PC-3 (cell line): ENCODE data around the gene PCDHB16. TPM values are rescaled to one million over a fixed set of nuclear protein-coding genes. Genes with fewer than 3 reads are reported as not detected.
"Not testable (repeated sequence)": the region's sequence is repeated elsewhere in the genome, so short reads cannot be mapped to it uniquely, and the experiment has no call there.

Source experiments
- ATAC-seq: fragments of 200-7000 bp; cut with Tn5 transposase; 2 replicates; pipeline ENCODE4 v1.9.1; 2020; ENCODE audit warnings: mild to moderate bottlenecking, moderate library complexity
- BruUV-seq: library from RNA; stranded (reverse); fragments of 400-500 nt; replicated peaks from 2 replicates; lab custom pipeline; 2021; lab: Mats Ljungman, UMichigan
- CTCF ChIA-PET: fragments of 300-600 bp; sonication (Branson Sonifier 250); formaldehyde crosslinking; loops from one replicate; lab custom pipeline; 2022; ENCODE audit warnings: antibody characterized with exemption; lab: Charles Lee
- POLR2A ChIA-PET: fragments of 300-600 bp; sonication (Branson Sonifier 250); formaldehyde crosslinking; loops from one replicate; lab custom pipeline; 2022; ENCODE audit warnings: antibody characterized with exemption; ENCODE audit not compliant: unreplicated experiment; lab: Charles Lee
- DNase-seq: peaks from one replicate; pipeline ENCODE4 v3.0.0-alpha.2; 2015
- H2AFZ ChIP-seq: fragments of 300-600 bp; sonication (generic); 2 replicates; pipeline ENCODE4 v1.6.0; 2016; ENCODE audit warnings: antibody characterized with exemption, low read length
- H3F3A ChIP-seq: fragments of 300-600 bp; sonication (generic); one replicate; pipeline ENCODE4 v1.6.0; 2017; ENCODE audit warnings: antibody characterized with exemption, low read length, control low read depth, mild to moderate bottlenecking; ENCODE audit not compliant: unreplicated experiment
- H3K27ac ChIP-seq: fragments of 300-600 bp; sonication (generic); 2 replicates; pipeline ENCODE4 v1.5.1; 2016; ENCODE audit warnings: mild to moderate bottlenecking, low read length
- H3K27me3 ChIP-seq: fragments of 300-600 bp; sonication (generic); 2 replicates; pipeline ENCODE4 v1.6.1; 2016; ENCODE audit warnings: low read length, mixed read lengths
- H3K36me3 ChIP-seq: fragments of 300-600 bp; sonication (generic); 2 replicates; pipeline ENCODE4 v1.6.1; 2016; ENCODE audit warnings: low read depth, mixed run types, low read length, mixed read lengths
- H3K4me1 ChIP-seq: fragments of 300-600 bp; sonication (generic); 2 replicates; pipeline ENCODE4 v1.5.1; 2016; ENCODE audit warnings: low read length; ENCODE audit not compliant: insufficient read depth
- H3K4me2 ChIP-seq: fragments of 300-600 bp; sonication (generic); 2 replicates; pipeline ENCODE4 v1.6.0; 2016; ENCODE audit warnings: low read length
- H3K4me3 ChIP-seq: fragments of 300-600 bp; sonication (generic); 2 replicates; pipeline ENCODE4 v1.5.1; 2016; ENCODE audit warnings: mild to moderate bottlenecking, low read length, mixed read lengths
- H3K79me2 ChIP-seq: fragments of 300-600 bp; sonication (generic); 2 replicates; pipeline ENCODE4 v1.6.1; 2017; ENCODE audit warnings: low read length, mixed read lengths
- H3K9ac ChIP-seq: fragments of 300-600 bp; sonication (generic); 2 replicates; pipeline ENCODE4 v1.6.0; 2016; ENCODE audit warnings: mild to moderate bottlenecking, low read length
- H3K9me2 ChIP-seq: fragments of 300-600 bp; sonication (generic); replicated peaks from 2 replicates; pipeline ENCODE4 v1.6.1; 2016; ENCODE audit warnings: mixed run types, low read length, mixed read lengths
- H3K9me3 ChIP-seq: fragments of 300-600 bp; sonication (generic); 2 replicates; pipeline ENCODE4 v1.6.1; 2016; ENCODE audit warnings: low read length, mixed read lengths
- H4K20me1 ChIP-seq: fragments of 300-600 bp; sonication (generic); 2 replicates; pipeline ENCODE4 v1.6.1; 2016; ENCODE audit warnings: low read length, mixed read lengths
- EZH2 ChIP-seq: fragments of 300-600 bp; sonication (generic); IDR thresholded peaks from one replicate; pipeline ENCODE4 v1.6.1; 2017; ENCODE audit warnings: antibody characterized with exemption, mild to moderate bottlenecking, low read length; ENCODE audit not compliant: unreplicated experiment
- EZH2phosphoT487 ChIP-seq: fragments of 300-600 bp; sonication (generic); IDR thresholded peaks from 2 replicates; pipeline ENCODE4 v1.6.1; 2018; ENCODE audit warnings: mild to moderate bottlenecking, antibody characterized with exemption, low read length, borderline replicate concordance
- intact Hi-C: fragments of 100-400 bp; cut with micrococcal nuclease; formaldehyde crosslinking; loops from 2 replicates; pipeline ENCODE4 v1.9.0; 2023
- total RNA-seq: library from RNA; depleted of rRNA; stranded (reverse); fragments of >200 nt; gene quantifications from 2 replicates; pipeline ENCODE4 v1.2.3, GENCODE V29; 2014
- TF ChIP-seq, protein P1 (sequence below): fragments of 300-600 bp; sonication (generic); conservative IDR thresholded peaks from 2 replicates; pipeline ENCODE4 v1.5.1; 2017; ENCODE audit warnings: antibody characterized with exemption, low read depth, mild to moderate bottlenecking, low read length

Gene PCDHB16
- total RNA-seq, 1 experiment from 2014 or later, result not detected

DNA sequence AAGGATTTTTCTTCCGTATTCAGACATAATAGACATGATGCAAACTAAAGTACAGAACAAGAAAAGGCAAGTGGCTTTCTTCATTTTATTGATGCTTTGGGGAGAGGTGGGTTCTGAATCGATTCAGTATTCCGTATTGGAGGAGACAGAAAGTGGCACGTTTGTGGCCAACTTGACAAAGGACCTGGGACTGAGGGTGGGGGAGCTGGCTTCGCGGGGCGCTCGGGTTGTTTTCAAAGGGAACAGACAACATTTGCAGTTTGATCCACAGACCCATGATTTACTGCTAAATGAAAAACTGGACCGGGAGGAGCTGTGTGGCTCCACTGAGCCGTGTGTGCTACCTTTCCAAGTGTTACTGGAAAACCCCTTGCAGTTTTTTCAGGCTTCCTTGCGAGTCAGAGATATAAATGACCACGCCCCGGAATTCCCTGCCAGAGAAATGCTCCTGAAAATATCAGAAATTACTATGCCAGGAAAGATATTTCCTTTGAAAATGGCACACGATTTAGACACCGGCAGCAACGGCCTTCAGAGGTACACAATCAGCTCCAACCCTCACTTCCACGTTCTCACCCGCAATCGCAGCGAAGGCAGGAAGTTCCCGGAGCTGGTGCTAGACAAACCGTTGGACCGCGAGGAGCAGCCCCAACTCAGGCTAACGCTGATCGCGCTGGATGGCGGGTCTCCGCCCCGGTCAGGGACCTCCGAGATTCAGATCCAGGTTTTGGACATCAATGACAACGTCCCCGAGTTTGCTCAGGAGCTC is 31.8 kb upstream of the PCDHB16 start:
- Histone ChIP-seq H3K9me3 (no peaks in the 10 kb centered on the region), H3K4me2 (no peak overlapping the region), H3K4me3 (no peak overlapping the region), H3K9me2 (no peaks in the 10 kb centered on the region), H3K4me1 (no peaks in the 10 kb centered on the region), H3K36me3 (no peaks in the 10 kb centered on the region), H3F3A (no peaks in the 10 kb centered on the region), H4K20me1 (no peaks in the 10 kb centered on the region), H3K27me3 (no peaks in the 10 kb centered on the region), H3K27ac (no peak overlapping the region), H2AFZ (no peak overlapping the region), H3K9ac (no peak overlapping the region), H3K79me2 (no peaks in the 10 kb centered on the region)
- ChIA-PET CTCF (no interaction called here), POLR2A (no interaction called here)
- DNase-seq (no peak), ATAC-seq (no peak)
- TF ChIP-seq EZH2phosphoT487 (no peak), EZH2 (no peak)
- TF ChIP-seq, protein P1, sequence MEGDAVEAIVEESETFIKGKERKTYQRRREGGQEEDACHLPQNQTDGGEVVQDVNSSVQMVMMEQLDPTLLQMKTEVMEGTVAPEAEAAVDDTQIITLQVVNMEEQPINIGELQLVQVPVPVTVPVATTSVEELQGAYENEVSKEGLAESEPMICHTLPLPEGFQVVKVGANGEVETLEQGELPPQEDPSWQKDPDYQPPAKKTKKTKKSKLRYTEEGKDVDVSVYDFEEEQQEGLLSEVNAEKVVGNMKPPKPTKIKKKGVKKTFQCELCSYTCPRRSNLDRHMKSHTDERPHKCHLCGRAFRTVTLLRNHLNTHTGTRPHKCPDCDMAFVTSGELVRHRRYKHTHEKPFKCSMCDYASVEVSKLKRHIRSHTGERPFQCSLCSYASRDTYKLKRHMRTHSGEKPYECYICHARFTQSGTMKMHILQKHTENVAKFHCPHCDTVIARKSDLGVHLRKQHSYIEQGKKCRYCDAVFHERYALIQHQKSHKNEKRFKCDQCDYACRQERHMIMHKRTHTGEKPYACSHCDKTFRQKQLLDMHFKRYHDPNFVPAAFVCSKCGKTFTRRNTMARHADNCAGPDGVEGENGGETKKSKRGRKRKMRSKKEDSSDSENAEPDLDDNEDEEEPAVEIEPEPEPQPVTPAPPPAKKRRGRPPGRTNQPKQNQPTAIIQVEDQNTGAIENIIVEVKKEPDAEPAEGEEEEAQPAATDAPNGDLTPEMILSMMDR, result no peak
- intact Hi-C loops, result no loop called here
- BruUV-seq, result no TSS peak

DNA sequence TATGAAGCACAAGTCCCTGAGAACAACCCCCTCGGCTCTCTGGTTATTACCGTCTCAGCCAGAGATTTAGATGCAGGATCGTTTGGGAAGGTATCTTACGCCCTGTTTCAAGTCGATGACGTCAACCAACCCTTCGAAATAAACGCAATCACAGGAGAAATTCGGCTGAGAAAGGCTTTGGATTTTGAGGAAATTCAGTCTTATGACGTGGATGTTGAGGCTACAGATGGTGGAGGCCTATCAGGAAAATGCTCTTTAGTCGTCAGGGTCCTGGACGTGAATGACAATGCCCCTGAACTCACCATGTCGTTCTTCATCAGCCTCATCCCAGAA is 31.2 kb upstream of the PCDHB16 start:
- BruUV-seq, result no TSS peak
- no peak for DNase-seq
- H3F3A ChIP-seq, result no peaks in the 10 kb centered on the region
- no peak overlapping the region for H3K4me3 ChIP-seq
- H3K9me2 ChIP-seq, result no peaks in the 10 kb centered on the region
- intact Hi-C loops, result no loop called here
- ChIA-PET POLR2A (no interaction called here), CTCF (no interaction called here)
- H3K4me2 ChIP-seq, result no peak overlapping the region
- H2AFZ ChIP-seq, result no peak overlapping the region
- no peaks in the 10 kb centered on the region for H3K4me1 ChIP-seq
- no peaks in the 10 kb centered on the region for H3K79me2 ChIP-seq
- no peaks in the 10 kb centered on the region for H4K20me1 ChIP-seq
- TF ChIP-seq EZH2, result no peak
- no peak for TF ChIP-seq EZH2phosphoT487
- TF ChIP-seq, protein P1, result no peak
- H3K9me3 ChIP-seq, result no peaks in the 10 kb centered on the region
- no peak for ATAC-seq
- H3K27me3 ChIP-seq, result no peaks in the 10 kb centered on the region
- no peak overlapping the region for H3K9ac ChIP-seq
- no peaks in the 10 kb centered on the region for H3K36me3 ChIP-seq
- no peak overlapping the region for H3K27ac ChIP-seq

DNA sequence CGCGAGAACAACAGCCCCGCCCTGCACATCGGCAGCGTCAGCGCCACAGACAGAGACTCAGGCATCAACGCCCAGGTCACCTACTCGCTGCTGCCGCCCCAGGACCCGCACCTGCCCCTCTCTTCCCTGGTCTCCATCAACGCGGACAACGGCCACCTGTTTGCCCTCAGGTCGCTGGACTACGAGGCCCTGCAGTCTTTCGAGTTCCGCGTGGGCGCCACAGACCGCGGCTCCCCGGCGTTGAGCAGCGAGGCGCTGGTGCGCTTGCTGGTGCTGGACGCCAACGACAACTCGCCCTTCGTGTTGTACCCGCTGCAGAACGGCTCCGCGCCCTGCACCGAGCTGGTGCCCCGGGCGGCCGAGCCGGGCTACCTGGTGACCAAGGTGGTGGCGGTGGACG is 30.6 kb upstream of the PCDHB16 start:
- H3K79me2 ChIP-seq, H3K9me2 ChIP-seq, intact Hi-C loops, H2AFZ ChIP-seq, H3F3A ChIP-seq, H3K9ac ChIP-seq, H3K27me3 ChIP-seq, H3K4me1 ChIP-seq, H3K36me3 ChIP-seq, H3K4me2 ChIP-seq, POLR2A ChIA-PET, DNase-seq, CTCF ChIA-PET, H4K20me1 ChIP-seq, H3K27ac ChIP-seq, H3K4me3 ChIP-seq, ATAC-seq, H3K9me3 ChIP-seq, BruUV-seq: not testable (repeated sequence)

DNA sequence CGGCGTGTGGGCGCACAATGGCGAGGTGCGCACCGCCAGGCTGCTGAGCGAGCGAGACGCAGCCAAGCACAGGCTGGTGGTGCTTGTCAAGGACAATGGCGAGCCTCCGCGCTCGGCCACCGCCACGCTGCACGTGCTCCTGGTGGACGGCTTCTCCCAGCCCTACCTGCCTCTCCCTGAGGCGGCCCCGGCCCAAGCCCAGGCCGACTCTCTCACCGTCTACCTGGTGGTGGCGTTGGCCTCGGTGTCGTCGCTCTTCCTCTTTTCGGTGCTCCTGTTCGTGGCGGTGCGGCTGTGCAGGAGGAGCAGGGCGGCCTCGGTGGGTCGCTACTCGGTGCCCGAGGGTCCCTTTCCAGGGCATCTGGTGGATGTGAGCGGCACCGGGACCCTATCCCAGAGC is 30.1 kb upstream of the PCDHB16 start:
- H3K27ac ChIP-seq, POLR2A ChIA-PET, H3K79me2 ChIP-seq, H3K9me3 ChIP-seq, CTCF ChIA-PET, H4K20me1 ChIP-seq, H3K36me3 ChIP-seq, H3K9ac ChIP-seq, H3K4me3 ChIP-seq, H3K9me2 ChIP-seq, H3K4me1 ChIP-seq, ATAC-seq, H3F3A ChIP-seq, intact Hi-C loops, DNase-seq, BruUV-seq, H3K27me3 ChIP-seq, H2AFZ ChIP-seq, H3K4me2 ChIP-seq: not testable (repeated sequence)
